Hypothalamus (tissue), 51 donors: ENCODE data around the gene GRID2.

Experiments used
- DNase-seq, 51 donors: peaks; one replicate each; lab custom pipeline; 2025; lab: John Stamatoyannopoulos, UW

The GRID2 gene

DNA sequence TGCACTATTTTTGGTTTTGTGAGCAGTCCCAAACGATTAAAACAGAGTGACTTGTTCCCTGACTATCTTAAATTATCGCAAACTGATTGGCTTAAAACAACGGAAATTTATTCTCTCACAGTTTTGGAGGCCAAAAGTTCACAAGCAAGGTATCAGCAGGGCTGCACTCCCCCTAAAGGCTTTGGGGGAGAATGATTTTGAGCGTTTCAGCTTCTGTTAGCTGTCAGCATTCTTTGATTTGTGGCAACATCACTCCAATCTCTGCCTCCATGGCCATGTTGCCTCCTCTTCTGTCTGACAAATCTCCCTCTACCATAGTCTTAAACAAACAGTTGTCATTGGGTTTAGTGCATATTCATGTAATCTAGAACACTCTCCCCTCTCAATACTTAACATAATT lies 1065.2 kb downstream of the GRID2 start:
- DNase-seq, result no peak

DNA sequence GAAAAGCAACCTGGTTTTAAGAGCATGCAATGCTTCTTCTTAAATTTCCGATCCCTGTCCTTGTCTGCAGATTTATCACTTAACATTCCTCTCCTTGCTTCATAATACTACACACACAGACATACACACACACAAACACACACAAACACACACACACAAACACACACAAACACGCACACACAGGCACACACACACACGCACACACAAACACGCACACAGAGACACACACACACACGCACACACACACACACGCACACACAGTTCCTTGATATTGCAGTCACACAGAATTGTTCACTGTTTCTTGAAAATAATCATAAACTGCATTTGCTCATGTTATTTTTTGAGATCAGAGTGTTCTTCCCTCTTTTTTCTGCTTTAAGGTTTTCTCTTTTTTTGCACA lies 1066.5 kb downstream of the GRID2 start:
- no peak for DNase-seq

DNA sequence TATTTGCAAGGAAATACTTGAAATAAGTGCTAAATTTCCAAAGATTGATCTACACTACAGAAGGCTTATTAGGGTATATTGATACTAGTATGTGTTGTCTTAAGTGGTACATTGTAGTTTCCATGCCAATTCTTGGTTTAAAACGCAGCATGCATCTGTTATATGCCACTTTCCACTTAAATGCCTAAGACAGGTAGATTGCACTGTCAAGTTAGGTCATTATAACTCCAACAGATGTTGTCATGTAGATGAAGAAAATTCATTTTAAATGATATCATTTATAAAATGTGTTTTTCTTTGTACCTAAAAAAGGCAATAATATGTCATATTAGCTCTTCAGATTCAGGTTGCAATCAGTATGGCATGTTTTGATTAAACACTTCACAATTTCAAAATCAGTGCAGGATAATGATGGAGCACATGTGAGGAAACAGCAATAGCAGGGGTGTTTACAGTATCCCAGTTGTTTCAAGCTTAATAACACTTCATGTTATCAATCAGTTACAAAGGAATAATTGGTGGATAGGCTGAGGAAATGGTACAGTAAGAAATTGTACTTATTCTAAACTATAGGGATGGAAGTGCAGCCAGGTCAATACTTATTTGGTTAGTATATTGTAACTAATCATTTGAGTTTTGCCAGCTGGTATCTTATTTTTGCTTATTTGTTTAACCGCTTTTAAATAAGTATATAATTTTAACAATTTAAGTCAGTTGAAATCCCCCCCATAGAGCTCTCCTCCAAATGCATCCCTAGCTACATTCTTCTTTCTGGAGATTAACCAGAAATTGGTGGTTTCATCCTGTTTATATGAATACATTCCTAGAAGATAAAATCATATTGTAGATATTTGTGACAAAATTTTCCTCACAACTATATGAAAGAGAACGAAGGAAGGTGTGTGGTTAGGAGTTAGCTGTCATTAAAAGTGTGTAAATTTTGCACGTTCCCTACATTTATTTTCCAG lies 1070.4 kb downstream of the GRID2 start:
- DNase-seq, result no peak

DNA sequence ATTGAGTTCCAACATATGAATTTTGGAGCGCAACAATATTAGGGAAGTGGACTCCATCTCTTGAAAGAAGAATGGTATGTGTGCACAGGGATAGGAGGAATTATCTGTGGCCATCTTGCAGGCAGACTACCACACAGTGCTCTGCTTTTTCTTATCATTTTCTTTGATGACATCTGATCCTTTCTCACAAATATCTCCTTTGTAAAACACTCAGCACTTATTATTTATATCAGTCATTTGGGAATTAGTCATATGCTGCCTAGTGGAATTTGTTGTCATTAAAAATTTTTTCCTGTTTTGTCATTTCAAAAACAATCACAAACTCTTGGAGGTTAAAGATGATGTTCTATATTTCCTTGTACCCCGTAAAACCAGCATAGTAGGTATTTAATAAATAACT lies 1080.5 kb downstream of the GRID2 start:
- DNase-seq, result no peak

DNA sequence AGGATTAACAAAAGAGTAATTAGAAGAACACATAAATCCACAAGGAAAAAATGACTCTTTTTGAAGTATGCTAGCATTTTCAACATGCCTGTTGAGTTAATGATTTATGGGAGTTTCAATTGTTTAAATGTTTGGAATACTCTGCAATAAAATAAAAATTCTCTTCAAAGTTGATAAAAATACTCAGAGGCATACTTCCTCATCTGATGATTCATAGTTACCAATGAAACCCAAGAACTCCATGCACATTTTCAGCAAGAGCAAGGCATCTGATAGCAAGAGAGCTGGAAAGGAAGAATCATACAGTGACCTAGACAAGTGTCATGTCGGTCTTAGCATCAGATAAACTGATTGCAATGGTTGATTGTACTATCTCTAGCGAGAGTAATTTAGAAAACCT lies 1081.1 kb downstream of the GRID2 start:
- no peak for DNase-seq

DNA sequence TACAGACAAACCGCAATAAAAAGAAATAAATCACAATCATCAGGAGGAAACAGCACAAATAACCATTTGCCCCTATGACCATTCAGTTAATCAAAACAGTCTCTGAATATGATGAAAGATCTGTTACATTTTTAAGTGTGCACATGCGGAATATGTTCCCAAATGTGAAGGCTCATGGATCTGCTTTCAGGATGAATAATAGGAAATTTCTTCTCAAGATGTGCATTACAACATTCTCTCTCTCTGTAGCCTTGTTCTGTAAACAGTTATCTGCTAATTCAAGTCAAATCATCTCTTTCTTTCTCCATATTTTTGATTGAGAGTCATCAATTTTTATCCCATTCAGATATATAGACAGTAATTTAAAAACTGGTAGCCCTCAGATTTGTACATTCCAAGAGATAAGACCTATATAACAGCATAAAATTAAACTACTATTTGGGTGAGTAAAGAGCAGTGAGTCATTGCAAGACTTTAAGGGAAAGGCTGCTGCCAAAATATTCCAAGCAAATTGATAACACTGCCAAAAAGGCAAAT lies 1090.8 kb downstream of the GRID2 start:
- no peak for DNase-seq

DNA sequence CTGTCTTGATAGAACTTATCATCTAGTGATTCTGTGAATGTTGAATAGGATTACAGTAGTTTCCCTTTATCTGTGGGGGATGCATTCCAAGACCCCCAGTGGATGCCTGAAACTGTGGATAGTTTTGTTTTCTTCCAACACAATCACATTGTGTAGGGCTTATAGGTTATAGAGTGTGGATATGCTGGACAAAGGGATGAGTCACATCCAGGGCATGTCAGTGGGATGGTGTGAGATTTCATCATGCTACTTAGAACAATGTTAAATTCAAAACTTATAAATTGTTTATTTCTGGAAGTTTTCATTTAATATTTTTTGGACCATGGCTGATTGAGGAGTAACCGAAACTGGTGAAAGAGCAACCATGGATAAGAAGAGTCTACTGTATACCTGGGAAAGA lies 1092.5 kb downstream of the GRID2 start:
- DNase-seq, result no peak

DNA sequence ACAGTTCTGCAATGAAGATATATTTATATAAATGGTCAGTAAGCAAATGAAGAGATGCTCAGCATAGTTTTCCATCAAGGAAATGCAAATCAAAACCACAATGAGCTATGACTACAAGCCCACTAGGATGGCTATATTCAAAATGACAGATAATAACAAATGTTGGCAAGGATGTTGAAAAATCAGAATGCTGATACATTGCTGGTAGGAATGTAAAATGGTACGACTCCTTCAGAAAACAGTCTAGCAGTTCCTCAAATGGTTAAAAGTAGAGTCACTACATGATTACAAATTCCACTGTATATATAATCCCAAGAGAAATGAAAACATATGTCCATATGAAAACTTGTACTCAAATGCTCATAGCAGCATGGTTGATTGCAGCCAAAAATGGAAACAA lies 1099.8 kb downstream of the GRID2 start:
- no peak for DNase-seq

DNA sequence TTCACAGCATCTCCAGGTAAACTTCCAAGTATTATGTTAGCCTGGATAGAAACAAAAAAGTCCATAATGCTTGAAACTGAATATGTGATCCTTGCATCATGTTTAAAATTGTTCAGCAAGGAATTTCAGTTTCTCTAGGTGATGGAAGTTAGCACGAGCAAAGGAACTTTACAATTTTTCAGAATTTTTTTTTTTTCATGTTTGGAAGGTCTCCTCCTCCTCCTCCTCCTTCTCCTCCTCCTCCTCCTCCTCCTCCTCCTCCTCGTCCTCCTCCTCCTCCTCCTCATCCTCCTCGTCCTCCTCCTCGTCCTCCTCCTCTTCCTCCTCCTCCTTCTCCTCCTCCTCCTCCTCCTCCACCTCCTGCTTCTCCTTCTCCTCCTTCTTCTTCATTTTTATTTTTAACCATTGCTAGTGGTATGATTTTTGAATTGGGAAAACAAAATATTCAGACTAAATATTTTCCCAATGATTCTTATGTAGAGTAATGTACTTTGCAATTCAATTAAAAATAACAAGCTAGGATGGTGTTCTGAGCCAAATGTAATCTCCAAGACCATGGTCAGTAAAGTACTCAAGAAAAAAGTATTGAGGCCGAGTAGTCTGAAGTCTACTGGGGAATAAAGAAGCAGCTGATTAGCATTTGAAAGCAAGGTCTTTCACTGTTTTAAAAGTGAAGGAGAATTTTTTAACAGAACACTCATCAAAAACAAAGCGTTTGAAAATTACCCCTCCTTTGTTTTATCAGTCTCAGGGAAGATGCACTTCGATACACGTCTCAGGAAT lies 1103.9 kb downstream of the GRID2 start:
- no peak for DNase-seq

DNA sequence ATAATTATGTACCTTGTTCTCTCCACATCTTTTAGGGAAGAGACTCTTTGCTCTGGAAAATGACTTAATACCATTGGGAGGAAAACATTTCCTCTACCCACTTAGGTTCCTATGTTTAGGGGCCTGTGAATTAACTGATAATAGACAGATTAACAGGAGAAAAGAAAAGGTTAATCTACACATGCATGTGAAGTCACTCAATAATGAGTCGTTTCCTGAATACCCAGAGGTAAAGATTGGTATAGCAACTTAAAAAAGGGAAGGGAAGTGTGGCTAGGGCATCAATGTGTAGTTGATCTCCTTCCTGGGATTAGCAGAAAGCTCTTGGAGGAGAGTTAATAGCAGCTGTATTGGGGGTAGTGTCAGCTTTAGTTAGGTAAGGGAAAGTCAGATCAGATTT lies 1105.3 kb downstream of the GRID2 start:
- no peak for DNase-seq

DNA sequence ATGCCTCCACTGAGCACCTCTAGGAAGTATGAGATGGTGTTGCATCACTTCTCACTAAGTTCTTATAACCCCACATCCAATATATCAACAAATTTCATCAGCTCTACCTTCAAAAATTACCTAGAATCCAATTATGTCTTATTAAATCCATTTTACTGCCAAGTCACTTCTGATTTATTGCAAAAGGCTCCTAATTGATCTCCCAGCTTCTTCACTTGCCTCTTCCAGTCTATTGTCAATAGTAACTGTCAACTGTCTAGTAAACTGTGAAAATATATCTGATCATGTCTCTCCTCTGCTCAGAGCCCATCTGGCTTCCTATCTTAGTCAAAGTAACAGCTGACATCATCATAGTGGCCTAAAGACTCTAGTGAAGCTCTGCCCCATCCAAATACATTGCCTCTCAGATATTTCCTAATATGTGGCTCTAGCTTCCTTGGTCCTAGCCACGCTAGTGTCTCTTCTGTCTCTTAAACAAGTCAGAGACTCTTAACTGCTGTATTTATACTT lies 1110.3 kb downstream of the GRID2 start:
- DNase-seq, result no peak

DNA sequence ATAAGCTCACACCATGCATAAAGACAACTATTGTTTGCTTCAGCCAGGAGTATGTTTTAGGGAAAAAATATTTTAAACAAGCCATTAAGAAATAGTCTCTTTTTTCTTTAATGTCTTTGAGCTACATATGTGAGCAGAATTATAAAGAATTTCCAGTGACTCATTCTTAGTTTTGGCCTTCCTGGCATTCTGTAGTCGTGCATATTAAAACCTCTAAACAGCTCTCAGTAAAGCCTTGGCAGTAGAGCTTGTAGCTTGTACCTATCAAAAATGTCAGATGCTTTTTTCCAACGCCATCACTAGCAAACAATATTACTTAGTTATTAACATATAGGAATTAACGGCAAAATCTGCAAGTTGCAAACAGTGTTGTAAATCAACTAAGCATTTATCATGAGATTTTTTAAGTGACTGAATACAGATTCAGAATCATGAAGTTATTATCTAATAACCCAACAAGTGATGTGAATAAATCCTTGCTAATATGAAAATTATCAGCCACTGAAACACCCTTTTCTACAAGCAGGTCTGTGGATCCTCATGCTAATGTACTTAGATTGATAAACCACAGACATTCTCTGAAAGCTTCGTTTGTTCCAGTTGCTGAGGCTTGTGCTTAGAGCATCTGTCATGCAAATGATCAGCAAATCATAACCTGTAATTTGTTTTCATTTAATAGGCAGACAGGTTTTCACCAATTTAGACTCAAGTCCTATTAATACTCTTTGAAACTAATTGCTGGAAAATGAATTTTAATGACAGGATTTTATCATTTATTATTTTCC lies 1112.8 kb downstream of the GRID2 start:
- peak in 1 of 51 donors; percentile 14 for DNase-seq

DNA sequence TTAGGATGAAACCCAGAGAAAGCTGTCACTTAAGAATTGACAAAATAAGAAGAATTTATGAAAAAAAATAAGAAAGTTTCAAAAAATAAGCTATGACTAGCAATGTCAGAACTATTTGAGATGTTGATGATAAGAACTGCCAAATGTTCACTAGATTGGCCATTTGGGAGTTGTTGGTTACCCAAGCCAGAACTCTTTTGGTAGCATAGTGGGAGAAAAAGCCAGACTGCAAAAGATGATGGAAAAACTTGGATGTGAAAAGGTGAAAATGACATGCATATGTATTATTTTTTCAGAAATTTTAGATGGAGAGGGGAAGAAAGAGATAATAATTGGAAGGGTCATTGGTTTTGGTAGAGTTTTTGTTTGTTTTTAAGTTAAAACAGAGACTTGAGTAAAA lies 1127.6 kb downstream of the GRID2 start:
- no peak for DNase-seq

DNA sequence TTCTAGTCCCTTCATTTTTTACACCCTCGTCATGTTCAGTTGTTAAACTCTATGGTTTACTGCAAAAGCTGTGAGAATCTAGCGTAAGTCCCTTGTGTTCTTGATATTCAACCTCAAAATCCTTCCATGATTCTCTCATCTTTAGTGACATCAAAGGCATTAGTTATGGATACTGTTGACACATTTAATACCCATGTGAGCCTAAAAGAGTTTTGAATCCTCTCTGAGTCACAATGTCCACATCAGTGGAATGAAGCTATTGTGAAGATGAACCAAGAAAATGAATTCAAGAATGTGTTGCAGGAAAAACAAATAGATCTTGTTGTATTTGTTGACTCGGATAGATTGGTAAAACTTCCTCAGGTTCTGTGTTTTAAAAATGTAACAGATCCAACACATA lies 1130.1 kb downstream of the GRID2 start:
- no peak for DNase-seq

DNA sequence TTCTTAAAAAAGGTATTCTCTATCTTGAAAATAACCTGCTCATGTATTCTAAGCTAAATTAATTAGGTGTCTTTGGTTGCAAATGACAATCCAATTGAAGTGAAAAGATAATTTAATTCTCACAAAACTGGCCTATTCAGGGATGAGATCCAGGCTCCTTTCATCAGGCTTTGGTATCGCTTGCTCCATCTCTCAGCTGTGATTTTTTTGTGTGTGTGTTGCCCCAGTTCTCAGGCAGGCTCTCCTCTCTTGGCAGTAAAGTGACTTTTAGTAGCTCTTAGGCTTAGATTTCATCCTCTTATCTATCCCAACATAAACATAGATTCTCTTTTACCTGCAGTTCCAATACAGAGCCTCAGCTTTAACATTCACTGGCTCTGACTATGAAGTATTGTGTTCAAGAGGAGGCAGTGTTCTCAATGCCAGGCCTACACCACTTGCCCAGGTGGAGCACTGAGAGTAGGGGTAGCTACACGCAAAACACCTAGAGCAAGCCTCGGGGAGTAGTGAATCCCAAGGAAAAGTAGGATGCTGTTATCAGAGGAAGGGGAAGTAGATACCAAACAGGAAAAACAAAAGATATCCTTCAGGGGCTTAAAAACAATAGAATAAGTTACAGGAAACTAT lies 1132.3 kb downstream of the GRID2 start:
- DNase-seq, result no peak

DNA sequence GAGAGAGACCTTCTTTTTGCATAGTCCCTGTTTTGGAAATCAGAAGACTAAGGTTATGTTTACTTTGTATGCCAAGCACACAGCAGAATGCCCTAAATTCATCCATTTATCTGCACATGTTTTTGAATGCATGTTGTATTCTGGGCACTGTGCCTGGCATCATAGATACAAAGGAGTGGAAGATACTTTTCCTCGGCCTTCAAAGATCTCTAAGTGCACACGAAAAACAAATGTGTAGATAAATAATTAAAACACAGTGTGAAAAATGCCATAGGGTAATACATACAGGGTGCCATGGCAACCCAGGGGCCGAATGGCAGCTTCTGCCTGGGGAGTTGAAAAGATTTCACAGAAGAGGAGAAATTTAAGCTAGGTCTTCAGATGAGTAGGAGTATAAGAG lies 1134.2 kb downstream of the GRID2 start:
- DNase-seq, result no peak

DNA sequence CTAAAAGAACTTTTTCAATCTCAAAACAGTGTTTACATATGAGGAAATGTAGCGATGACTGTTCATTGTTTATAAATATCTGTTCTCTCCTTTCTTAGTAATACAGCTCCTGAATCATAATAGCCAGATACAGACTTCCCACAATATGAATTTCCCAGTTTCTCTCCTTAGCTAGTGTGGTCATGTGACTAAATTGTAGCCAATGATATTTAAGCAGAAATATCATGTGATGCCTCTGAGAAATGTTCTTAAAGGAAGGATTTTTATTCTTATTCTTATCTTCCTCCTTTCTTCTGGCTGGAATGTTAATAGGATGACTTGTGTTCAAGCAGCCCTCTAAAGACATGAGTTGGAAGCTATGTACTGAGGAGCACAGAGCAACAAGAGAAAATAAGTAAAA lies 1141.1 kb downstream of the GRID2 start:
- no peak for DNase-seq

DNA sequence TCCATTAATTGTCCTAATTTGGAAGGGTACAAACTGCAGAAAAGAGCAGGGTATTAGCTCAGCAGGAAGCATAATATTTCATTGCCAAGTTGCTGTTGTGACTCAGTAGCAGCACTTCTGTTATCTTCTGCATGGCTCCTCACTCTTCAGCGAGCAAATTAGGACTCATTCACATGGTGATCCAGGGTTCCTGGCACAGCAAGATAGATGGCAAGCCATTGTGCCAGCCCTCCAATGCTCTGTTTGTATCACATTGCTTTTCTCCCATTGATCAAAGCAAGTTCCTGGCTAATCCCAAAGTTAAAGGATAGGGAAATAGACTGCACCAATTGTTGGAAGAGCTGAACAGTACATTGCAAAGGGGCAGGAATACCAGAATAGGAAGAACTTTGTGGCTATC lies 1142.3 kb downstream of the GRID2 start:
- DNase-seq, result no peak

DNA sequence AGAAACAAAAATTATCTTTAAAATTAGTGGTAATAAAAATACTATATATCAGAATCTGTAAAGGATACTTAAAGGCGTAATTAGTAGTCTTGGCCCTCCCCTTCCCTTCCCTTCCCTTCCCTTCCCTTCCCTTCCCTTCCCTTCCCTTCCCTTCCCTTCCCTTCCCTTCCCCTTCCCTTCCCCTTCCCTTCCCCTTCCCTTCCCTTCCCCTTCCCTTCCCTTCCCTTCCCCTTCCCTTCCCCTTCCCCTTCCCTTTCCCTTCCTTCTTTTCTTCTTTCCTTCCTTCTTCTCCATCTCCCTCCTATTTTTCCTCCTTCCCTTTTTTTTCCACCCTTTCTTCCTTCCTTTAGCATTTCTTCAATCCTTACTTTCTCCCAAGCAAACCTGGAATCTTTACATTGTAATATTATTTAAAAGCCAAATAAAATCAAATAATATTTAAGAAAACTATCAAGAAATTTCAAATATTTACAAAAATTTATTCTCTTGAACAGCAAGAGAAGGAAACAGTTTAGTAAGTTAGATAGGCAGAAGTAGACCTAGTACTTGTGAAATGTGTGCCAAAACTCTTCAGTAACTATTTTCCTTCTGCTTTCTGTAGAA lies 1145.0 kb downstream of the GRID2 start:
- no peak for DNase-seq

DNA sequence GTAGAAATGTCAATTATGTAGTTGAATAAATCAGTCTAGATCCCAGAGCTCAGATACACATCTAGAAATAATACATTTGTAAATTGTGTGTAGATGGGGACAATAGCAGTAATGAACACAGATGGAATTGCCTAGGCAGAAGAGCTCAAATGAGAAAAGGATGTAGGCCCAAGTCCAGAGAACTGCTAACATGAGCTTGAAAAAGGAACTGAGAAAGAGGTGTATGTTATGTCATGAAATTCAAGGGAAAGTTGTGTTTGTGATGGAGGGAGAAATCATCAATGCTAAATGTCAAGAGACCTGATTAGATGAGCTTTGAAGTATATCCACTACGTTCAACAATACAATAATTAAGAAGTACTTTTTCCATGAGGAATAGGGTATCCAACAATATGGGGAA lies 1148.2 kb downstream of the GRID2 start:
- no peak for DNase-seq
